ENCODE results near the gene PSTPIP2. TPM values are rescaled to one million over a fixed set of nuclear protein-coding genes. Genes with fewer than 3 reads are reported as not detected.
A peak's percentile ranks its signal among the peaks of the same experiment; 100 is the strongest.
"Not testable (repeated sequence)": the region's sequence is repeated elsewhere in the genome, so short reads cannot be mapped to it uniquely, and the experiment has no call there.

The PSTPIP2 gene, protein sequence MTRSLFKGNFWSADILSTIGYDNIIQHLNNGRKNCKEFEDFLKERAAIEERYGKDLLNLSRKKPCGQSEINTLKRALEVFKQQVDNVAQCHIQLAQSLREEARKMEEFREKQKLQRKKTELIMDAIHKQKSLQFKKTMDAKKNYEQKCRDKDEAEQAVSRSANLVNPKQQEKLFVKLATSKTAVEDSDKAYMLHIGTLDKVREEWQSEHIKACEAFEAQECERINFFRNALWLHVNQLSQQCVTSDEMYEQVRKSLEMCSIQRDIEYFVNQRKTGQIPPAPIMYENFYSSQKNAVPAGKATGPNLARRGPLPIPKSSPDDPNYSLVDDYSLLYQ
- 1 to 10 TPM; 2.5 to 3.2 TPM for total RNA-seq
- long read RNA-seq, transcript PSTPIP2-201 (15 exons, 3,000 nt), result major isoform, 5 of 5 reads
- long read RNA-seq, partial matches to known transcripts, result 0 of 5 reads
- long read RNA-seq, other reads (novel, unspliced or antisense), result 0 of 5 reads

DNA sequence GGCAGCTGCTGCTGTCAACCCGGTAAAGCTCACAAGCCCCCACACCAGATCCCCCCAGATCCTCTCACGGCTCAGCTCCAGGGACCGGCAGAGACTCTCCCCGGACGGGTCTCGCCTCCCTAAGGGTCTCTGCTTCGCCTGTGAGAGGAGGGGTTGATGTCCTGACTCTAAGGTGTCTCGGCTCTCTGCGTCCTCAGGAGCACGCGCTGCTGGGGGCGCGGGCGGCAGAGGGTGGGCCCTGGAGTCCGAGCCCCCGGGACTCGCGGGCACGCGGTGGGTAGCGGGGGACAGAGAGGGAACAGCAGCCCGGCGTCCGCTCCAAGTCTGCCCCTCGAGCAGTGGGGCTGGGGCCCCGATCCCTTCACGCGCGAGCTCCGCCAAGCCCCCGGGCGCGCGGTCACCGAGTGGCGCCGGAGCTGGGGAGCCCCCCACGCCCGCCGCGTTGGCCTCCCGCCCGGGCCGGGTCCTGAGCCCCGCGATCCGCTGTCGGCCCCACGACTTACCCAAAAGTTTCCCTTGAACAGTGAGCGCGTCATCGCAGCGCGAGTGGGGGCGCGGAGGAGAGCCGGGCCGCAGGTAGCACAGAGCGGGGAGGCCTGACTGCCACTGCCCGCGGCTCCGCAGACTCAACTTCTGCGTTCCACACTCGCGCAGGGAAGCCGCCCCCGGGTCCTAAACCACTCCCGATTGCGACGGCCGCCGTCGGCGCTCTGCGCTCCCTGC lies at the start of gene PSTPIP2:
PSTPIP2 (minus strand) TSS at position 608 of the 723 bp plus-strand sequence; CDS start at position 536, 72 bp downstream.
- peak; percentile 73 for DNase-seq
- peak; percentile 82 to 84 for ATAC-seq
- intact Hi-C loops (cut with DNase I), result loop anchor here in 1 of 2 donors (10.0 kb wide), 1 partner anchor 97 kb away; no protein-coding TSS in a partner anchor

DNA sequence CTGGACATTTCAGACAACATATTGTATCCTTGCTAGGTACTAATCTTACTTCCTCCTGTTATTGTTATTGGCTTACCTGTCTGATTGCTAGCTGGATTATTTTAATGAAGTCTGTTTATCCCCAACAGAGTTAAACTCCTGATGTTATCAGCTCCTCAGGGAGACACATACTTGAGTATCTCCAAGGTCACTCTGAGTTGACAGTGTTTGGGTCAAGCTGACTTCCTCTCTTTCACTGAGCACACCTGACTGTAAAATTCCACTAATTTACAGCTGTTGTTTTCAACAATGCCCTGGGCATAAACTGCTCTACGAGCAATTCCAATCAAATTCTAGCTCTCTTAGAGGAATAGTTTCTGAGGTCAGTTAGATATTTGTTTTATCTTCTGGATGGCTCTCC lies 41.7 kb upstream of the PSTPIP2 start:
- intact Hi-C loops (cut with DNase I), result no loop called here
- no peak for ATAC-seq

DNA sequence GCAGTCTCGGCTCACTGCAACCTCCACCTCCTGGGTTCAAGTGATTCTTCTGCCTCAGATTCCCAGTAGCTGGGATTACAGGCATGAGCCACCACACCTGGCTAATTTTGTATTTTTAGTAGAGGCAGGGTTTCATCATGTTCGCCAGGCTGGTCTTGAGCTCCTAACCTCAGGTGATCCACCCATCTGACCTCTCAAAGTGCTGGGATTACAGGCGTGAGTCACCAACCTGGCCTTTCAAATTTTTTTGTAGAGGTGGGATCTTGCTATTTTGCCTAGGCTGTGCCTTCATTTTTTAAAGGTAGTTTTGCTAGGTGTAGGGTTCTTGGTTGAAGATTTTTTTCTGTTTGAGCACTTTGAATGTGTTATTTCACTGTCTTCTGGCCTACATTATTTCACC lies 38.3 kb upstream of the PSTPIP2 start:
- DNase-seq (no peak), ATAC-seq (no peak)
- intact Hi-C loops (cut with DNase I), result no loop called here

More for the DNA sequence above, 41.7 kb upstream of the PSTPIP2 start:
- no peak for DNase-seq

DNA sequence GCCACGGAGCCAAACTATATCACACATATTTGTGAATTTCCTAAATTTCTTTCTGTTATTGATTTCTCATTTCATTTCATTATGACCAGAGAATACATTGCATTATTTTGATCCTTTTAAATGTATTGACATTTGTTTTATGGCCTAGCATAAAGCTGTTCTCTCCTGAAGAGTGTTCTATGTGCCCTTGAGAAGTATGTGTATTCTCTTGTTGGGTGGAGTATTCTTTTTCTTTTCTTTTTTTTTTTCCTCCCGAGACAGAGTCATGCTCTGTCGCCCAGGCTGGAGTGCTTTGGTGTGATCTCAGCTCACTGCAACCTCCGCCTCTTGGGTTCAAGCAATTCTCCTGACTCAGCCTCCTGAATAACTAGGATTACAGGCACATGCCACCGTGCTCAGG lies 37.3 kb upstream of the PSTPIP2 start:
- no peak for DNase-seq
- ATAC-seq, result no peak
- intact Hi-C loops (cut with DNase I), result no loop called here

DNA sequence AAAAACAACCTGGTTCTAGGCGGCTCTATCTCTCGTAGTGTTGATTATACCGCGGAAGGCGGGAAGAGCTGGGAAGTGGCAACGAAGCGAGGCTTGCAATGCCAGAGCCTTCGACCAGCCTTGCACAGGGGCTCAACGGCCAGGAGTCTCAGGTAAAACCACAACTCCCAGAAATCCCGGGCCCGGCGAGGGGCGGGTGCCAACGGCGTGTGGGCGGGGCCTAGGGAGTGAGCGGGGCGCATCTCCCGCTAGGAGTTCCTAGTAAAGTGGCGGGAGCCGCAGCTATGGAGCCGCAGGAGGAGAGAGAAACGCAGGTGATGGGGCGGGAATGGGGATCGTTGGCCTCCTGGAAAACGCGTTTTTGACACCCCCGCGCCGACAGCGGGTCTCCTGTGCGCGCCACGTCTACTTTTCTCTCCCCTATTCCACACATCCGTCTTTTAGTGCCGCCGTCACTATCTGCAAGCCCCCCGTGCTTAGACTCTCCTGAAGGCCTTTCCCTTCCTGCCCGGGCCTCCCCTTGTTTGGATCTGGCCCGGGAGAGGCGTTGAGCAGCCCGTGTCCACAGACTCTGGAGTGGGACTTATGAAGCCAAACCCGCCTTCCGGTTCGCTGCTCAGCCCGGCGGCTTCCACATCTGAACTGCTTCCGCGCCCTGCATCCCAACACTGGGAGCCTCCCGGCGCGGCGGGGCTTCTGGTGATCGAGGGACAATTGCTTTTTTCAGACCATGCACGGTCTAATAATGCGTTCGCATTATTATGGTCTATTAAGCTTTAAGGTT lies 32.3 kb upstream of the PSTPIP2 start, which contains the start of gene HAUS1:
HAUS1 (plus strand) TSS at position 258 of the 784 bp plus-strand sequence; CDS start at position 285, 27 bp downstream.
- intact Hi-C loops (cut with DNase I), result no loop called here
- DNase-seq (peak; percentile 93), ATAC-seq (peak; percentile 98 to 99)

DNA sequence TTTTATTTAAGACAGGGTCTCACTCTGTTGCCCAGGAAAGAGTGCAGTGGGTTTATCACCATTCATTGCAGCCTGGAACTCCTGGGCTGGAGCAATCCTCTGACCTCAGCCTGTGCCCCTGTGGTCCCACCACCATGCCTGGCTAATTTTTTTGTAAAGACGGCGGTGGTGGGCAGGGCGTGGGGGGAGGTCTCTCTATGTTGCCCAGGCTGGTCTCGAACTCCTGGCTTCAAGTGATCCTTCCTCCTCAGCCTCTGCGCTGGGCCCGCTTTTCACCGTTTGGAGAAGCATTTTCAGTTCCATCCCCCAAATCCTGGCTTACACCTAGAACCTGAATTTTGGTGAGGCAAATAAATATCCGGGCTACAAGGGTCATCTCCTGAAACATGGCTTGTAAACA lies 27.4 kb upstream of the PSTPIP2 start:
- ATAC-seq, result no peak
- intact Hi-C loops (cut with DNase I), result no loop called here
- no peak for DNase-seq

DNA sequence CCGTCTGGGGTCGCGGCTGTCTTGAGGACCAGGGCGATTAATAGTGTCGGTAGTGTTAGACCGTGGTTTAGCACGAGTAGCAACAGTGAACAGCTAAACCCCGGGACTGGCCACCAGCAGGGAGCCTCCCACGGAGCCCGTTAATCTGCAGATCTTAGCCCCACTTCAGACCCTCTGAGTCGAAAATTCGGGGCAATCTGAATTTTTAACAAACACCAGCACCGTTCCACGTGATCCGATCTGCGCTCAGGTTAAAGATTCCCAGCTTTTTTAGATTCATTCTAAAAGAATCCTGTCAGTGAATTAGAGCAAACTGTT lies 26.5 kb upstream of the PSTPIP2 start:
- ATAC-seq (no peak), DNase-seq (no peak)
- intact Hi-C loops (cut with DNase I), result no loop called here

DNA sequence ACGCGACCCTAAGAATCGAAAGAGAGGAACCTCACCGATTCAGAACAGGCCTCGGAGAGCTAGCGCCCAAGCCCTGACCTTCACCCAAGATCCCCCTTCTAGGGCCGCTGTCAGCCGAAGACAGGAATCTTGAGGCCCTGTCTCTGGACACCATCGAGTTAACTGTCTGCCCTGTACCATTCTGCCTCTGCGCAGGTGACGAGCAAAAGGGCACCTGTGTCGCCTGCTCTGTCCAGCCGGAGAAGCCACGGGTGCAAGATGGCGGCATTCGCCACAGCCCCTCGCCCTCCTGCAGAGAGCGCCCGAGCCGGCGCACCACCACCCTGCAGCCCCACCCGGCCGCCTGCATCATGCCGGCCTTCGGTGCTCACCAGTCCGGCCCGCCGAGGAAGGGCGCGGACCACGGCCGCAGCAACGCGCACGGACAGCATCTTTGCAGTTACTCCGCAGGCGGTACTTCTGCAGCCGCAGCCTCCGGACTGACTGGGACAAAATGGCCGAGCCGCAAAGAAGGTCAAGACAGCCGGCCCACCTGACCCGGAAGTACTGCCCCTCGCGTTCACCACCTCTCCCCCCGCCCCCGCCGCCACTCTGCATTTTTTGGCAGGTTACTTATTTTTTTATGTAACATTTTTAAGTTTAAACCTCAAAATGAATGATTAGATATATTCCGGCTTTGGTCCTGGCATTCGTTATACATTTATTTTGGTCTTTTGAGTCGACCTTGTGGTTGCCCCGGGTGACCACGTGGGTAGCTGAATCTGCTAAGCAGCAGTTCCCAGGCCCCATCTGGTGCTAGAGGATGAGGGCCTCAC lies 25.9 kb upstream of the PSTPIP2 start, which contains the start of gene ATP5F1A:
ATP5F1A (minus strand) TSS at position 496 of the 815 bp plus-strand sequence; CDS start at position 431, 65 bp downstream.
- intact Hi-C loops (cut with DNase I), result no loop called here
- peak; percentile 89 for DNase-seq
- ATAC-seq, result peak; percentile 91 to 96

DNA sequence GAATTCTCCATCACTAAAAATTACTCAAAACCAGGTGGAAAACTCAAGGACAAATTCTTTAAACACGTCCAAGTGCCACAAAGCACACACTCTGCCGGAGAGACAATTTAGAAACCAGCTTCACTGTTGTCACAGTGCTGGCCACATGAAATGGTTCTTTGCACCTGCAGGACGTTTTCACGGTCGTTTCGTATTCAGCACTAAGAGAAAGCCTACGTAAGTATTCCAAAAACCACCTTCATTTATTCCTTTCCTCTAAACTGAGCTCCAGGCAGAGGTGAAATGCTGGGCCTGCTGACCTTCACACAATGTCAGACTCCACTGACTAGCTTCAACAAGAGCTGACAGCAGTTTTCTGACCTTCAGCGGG lies 25.4 kb upstream of the PSTPIP2 start:
- peak; percentile 4 to 7 for ATAC-seq
- intact Hi-C loops (cut with DNase I), result no loop called here
- no peak for DNase-seq

DNA sequence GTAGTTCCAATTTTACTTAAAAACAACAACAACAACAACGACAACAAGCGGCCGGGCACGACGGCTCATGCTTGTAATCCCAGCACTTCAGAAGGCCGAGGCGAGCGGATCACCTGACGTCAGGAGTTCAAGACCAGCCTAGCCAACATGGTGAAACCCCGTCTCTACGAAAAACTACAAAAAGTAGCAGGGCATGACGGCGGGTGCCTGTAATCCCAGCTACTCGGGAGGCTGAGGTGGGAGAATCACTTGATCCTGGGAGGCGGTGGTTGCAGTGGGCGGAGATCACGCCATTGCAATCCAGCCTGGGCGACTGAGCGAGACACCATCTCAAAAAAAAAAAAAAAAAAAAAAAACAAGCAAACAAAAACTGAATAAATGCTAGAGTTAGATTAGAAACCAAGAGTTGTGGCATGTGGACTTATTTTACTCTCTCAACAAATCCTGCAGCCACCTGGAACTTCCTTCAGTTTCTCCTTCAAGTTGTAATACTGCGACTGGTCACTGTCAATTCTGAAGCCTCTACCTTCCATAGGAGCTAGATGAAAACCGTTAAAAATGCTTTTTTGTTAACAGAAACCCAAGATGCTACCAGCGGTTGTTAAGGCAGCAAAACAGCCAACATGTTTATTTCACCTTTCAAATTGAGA lies 24.7 kb upstream of the PSTPIP2 start:
- intact Hi-C loops (cut with DNase I), result no loop called here
- DNase-seq, result no peak
- ATAC-seq, result no peak

DNA sequence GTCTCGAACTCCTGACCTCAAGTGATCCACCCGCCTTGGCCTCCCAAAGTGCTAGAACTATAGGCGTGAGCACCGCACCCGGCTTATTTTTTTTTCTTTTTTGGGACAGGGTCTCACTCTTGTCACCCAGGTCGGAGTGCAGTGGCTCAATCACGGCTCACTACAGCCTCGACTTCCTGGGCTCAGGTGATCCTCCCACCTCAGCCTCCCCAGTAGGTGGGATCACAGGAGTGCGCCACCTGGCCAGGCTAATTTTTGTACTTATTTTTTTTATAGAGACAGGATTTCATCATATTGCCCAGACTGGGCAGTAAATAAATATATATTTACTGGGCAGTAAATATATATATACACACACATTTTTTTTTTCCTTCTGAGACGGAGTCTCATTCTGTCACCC lies 23.5 kb upstream of the PSTPIP2 start:
- DNase-seq (no peak), ATAC-seq (no peak)
- intact Hi-C loops (cut with DNase I), result no loop called here

DNA sequence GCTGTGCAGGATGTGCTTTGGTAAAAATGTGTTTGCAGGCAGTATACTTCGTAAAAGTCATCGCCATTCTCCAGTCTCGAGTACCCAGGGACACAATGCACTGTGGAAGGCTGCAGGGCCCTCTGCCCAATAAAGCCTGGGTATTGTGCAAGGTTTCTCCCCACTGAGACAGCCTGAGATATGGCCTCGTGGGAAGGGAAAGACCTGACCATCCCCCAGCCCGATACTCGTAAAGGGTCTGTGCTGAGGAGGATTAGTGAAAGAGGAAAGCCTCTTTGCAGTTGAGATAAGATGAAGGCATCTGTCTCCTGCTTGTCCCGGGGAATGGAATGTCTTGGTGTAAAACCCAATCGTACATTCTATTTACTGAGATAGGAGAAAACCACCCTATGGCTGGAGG lies 16.4 kb upstream of the PSTPIP2 start:
- intact Hi-C loops (cut with DNase I); DNase-seq; ATAC-seq: not testable (repeated sequence)

DNA sequence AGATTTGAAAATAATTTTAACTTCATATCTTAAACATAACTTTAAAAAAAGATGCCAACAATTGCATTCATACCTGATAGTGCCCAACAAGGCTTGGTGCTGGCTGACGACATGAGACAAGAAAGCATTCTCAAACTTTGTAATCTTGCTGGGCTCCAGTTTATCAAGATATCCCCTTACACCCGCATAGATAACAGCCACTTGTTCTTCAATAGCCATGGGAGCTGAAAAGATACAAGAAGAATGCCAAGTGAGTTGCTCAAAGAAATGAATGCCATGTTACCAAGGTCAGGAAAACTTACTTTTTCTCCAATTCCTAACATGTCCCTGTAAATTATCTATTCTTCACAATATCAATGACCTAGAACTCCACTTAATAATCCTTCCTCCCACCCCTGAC lies 12.4 kb upstream of the PSTPIP2 start:
- ATAC-seq (no peak), DNase-seq (no peak)
- intact Hi-C loops (cut with DNase I), result no loop called here

DNA sequence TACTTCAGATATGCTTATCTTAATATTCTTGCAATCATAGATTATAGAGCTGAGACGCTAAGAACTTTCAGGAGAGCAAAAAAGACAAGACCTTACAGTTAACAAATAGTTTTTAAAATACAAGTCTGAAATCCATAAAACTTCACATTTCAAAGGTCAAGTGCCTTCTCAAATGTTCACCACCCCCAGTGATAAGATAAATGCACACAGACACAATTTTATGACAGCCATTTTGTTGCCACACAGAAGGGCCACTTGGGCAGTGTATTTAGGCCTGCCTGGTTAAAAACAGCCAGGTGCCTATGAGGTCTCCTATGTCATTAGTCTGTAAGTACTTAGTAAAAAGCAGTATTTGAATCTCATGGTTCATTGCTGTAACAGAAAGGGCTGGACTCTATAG lies 8.1 kb upstream of the PSTPIP2 start:
- DNase-seq (no peak), ATAC-seq (no peak)
- intact Hi-C loops (cut with DNase I), result no loop called here

DNA sequence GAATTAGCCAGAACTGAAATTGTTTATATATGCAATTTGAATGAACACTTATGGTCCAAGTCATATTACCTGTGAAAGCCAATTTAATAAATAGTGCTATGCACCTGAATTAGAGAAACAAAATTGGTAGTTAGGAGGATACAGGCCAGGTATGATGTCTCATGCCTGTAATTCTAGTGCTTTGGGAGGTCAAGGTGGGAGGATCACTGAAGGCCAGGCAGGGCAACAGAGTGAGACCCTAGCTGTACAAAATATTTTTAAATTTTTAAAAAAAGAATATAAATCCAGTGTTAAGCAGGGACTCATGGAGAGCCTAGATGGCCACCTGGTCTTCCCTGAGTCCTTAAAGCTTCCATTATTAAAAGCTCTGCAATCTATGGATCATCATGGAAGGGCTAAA lies 7.3 kb upstream of the PSTPIP2 start:
- intact Hi-C loops (cut with DNase I), result loop anchor here in 1 of 2 donors (10.0 kb wide), 1 partner anchor 105 kb away; no protein-coding TSS in a partner anchor
- DNase-seq (no peak), ATAC-seq (no peak)

DNA sequence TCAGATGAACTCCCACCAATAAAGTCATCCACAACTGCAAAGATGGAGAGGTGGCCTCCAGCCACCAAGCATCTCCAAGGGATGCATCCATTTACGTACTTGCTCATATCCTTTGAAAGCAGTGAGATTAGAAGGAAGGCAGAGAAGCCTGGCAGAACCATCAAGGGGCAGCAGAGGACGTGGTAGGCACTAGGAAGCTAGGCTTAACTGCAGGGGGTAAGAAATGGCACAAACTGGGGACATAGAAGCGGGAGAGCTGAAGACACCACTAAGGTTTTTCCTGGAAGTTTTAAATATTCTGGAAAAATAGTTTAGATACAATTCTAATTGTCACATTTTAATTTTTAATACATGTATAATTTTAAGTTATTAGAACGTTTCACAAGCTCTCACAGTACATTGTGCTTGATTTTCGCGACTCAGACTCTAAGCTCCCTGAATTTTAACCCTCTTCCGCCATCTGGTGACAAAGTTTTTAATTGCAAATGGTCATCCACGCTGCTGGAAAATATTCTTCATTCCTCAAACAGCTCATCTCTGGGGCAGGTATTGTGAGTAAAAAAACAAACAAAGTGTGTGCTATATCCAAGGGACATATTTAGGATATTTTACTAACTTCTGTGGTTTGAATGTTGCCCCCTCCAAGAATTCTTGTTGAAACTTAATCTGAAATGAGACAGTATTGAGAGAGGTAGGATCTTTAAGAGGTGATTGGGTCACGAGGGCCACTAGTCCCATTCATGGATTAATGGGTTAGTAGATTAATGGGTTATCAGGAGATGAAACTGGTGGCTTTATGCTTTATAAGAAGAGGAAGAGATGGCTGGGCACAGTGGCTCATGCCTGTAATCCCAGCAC lies 1.6 kb upstream of the PSTPIP2 start:
- peak; percentile 16 to 32 for ATAC-seq
- intact Hi-C loops (cut with DNase I), result loop anchor here in 1 of 2 donors (10.0 kb wide), 1 partner anchor 99 kb away; no protein-coding TSS in a partner anchor
- DNase-seq, result no peak

DNA sequence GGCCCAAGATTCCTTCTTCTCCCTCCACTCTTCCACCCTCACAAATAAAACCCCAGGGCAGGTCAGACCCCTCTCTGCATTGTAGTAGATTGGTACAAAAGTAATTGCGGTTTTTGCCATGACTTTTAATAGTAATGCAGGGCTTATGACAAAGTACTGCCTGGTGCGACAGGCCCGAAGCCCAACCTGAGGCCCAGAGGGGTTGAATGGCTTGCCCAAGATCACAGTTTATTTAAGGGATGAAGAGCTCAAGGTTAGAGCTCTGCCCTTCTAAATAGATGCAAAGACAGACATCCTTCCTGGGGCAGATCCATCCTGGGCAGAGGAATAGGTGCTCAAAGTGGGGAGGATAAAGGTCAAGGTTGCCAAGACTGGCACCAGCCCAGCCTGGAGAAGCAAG lies 899 bp upstream of the PSTPIP2 start:
- intact Hi-C loops (cut with DNase I), result loop anchor here in 1 of 2 donors (10.0 kb wide), 1 partner anchor 98 kb away; no protein-coding TSS in a partner anchor
- ATAC-seq, result no peak
- DNase-seq, result no peak

Measured in left cardiac atrium (tissue), 4 donors.